B cell (primary cell): Measurements from ENCODE around the gene CARHSP1.

ENCODE experiments used
- CTCF ChIP-seq: fragments of 200-600 bp; IDR thresholded peaks from one replicate; pipeline ENCODE4 v1.8.0; 2022; ENCODE audit warnings: antibody characterized with exemption, mild to moderate bottlenecking
- EZH2 ChIP-seq: IDR thresholded peaks from 2 replicates; pipeline ENCODE4 v1.6.1; 2012; ENCODE audit warnings: borderline replicate concordance, low read depth, mild to moderate bottlenecking, moderate library complexity, low read length; ENCODE audit not compliant: insufficient read depth, poor library complexity, severe bottlenecking

DNA sequence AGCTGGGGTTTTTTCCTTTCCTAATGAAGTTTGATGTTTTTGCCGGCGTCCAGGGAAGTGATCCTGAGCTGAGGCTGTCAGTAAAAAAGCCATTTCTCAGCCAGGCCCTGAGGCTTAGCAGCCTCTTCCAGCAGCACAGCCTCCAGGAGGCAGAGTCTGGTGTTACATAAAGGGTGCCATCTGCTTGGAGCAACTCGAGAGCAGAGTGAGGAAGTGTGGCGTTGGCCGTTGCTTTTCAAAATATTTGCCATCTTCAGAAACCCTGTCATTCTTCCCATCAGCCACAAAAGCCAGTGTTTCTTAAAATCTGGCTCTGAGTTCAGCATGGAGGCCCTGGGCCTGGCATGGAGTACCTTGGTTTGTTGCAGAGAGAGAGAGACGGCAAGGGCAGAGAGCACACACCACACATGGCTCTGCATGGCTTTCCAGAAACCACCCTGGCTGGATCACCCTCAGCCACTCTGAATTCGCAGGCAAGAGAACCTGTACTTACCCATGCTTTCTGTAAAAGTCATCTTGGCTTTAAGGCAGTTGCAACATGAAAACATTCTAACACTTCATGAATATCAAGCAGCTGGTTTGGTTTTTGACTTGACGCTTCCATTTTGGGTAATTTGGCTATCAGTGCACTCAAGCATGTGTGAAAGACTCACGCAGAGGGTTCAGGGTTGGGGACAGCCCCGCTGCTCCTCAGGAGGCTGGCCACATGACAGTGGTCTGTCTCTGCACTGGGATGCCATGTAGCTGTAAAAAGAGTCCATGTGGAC lies 50.1 kb downstream of the CARHSP1 start:
- TF ChIP-seq CTCF = no peak
- no peak for TF ChIP-seq EZH2
